Lower lobe of right lung (tissue), 2 donors: Measurements from ENCODE around the gene BSN. TPM values are rescaled to one million over a fixed set of nuclear protein-coding genes. Genes with fewer than 3 reads are reported as not detected.

Experiments
- ATAC-seq, 2 donors: fragments of 200-7000 bp; cut with Tn5 transposase; one replicate each; pipeline ENCODE4 v1.9.1; 2020 to 2022; ENCODE audit warnings: mild to moderate bottlenecking in 2 of 2, moderate library complexity in 2 of 2
- DNase-seq: peaks from one replicate; pipeline ENCODE4 v3.0.0-alpha.2; 2020
- H3K27ac ChIP-seq: fragments of 200-600 bp; one replicate; pipeline ENCODE4 v1.8.0; 2022
- H3K27me3 ChIP-seq: fragments of 200-600 bp; one replicate; pipeline ENCODE4 v1.8.0; 2022; ENCODE audit warnings: low read depth
- H3K36me3 ChIP-seq: fragments of 200-600 bp; one replicate; pipeline ENCODE4 v1.8.0; 2022; ENCODE audit warnings: mild to moderate bottlenecking
- H3K4me1 ChIP-seq: fragments of 200-600 bp; one replicate; pipeline ENCODE4 v1.8.0; 2022
- H3K4me3 ChIP-seq: fragments of 200-600 bp; one replicate; pipeline ENCODE4 v1.8.0; 2022; ENCODE audit warnings: mild to moderate bottlenecking
- H3K9me3 ChIP-seq: fragments of 200-600 bp; one replicate; pipeline ENCODE4 v1.8.0; 2022
- intact Hi-C: fragments of 100-400 bp; cut with DNase I; formaldehyde crosslinking; loops from one replicate; pipeline ENCODE4 v1.11.0; 2022
- total RNA-seq: library from RNA; stranded (reverse); fragmentation: NEBNext Ultra II Directional; extraction: Animal tissue kit (Norgen Biotek cat#: 25700); gene quantifications from one replicate; pipeline ENCODE4 v1.2.1, GENCODE V29; 2021
- TF ChIP-seq, protein P1 (sequence below): fragments of 200-600 bp; IDR thresholded peaks from one replicate; pipeline ENCODE4 v1.8.0; 2022; ENCODE audit warnings: antibody characterized with exemption, mild to moderate bottlenecking
- donor health status: DM: no; HTN: yes; CAD: no; lungs with severe emphysema.

The BSN gene
- total RNA-seq, 1 donor from 2014 or later = 0.35 TPM

- TF ChIP-seq, protein P1, sequence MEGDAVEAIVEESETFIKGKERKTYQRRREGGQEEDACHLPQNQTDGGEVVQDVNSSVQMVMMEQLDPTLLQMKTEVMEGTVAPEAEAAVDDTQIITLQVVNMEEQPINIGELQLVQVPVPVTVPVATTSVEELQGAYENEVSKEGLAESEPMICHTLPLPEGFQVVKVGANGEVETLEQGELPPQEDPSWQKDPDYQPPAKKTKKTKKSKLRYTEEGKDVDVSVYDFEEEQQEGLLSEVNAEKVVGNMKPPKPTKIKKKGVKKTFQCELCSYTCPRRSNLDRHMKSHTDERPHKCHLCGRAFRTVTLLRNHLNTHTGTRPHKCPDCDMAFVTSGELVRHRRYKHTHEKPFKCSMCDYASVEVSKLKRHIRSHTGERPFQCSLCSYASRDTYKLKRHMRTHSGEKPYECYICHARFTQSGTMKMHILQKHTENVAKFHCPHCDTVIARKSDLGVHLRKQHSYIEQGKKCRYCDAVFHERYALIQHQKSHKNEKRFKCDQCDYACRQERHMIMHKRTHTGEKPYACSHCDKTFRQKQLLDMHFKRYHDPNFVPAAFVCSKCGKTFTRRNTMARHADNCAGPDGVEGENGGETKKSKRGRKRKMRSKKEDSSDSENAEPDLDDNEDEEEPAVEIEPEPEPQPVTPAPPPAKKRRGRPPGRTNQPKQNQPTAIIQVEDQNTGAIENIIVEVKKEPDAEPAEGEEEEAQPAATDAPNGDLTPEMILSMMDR = no peak
- ATAC-seq = no peak
- H3K27me3 ChIP-seq = peaks cover 5% of the 10 kb centered on the region
- no peak overlapping the region for H3K4me3 ChIP-seq
- H3K4me1 ChIP-seq = no peaks in the 10 kb centered on the region
- no peak overlapping the region for H3K27ac ChIP-seq
- intact Hi-C loops = no loop called here
- H3K36me3 ChIP-seq = no peaks in the 10 kb centered on the region
- H3K9me3 ChIP-seq = no peaks in the 10 kb centered on the region
- DNase-seq = no peak
Observed at GRCh38 chr3:49658711-49659110, 104.4 kb downstream of the BSN start.

DNA sequence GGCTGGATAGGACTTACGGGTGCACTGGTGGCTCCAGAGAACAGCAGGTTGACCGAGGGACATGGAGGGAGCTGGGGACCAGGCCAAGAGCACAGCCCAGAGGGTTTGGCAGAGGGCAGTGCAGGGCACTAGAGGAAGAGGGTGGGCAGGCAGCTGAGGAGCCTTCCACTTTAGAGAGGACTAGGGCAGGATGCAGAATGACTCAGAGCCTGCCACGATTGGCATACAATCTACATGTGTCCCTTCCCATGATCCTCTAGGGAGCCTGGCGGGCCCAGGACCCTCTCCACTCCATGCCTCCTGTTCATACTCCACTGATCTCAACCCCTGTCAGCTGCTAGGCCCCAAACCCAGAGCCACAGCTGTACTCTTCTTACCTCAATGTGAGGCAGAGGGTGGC is 105.5 kb downstream of the BSN start:
- no peak for DNase-seq
- TF ChIP-seq, protein P1 = no peak
- Histone ChIP-seq H3K9me3 (no peaks in the 10 kb centered on the region), H3K27me3 (peaks cover 7% of the 10 kb centered on the region), H3K4me3 (no peak overlapping the region), H3K36me3 (no peaks in the 10 kb centered on the region), H3K27ac (no peak overlapping the region), H3K4me1 (no peaks in the 10 kb centered on the region)
- intact Hi-C loops = no loop called here
- no peak for ATAC-seq

- intact Hi-C loops = no loop called here
- Histone ChIP-seq H3K4me3 (no peak overlapping the region), H3K9me3 (no peaks in the 10 kb centered on the region), H3K36me3 (no peaks in the 10 kb centered on the region), H3K4me1 (no peaks in the 10 kb centered on the region), H3K27ac (no peak overlapping the region), H3K27me3 (peaks cover 7% of the 10 kb centered on the region)
- TF ChIP-seq, protein P1 = no peak
- DNase-seq (no peak), ATAC-seq (no peak)
Observed at GRCh38 chr3:49661281-49661680, 107.0 kb downstream of the BSN start.

- H3K4me1 ChIP-seq = no peaks in the 10 kb centered on the region
- DNase-seq (no peak), ATAC-seq (no peak)
- no peaks in the 10 kb centered on the region for H3K9me3 ChIP-seq
- TF ChIP-seq, protein P1 = no peak
- H3K36me3 ChIP-seq = no peaks in the 10 kb centered on the region
- H3K27me3 ChIP-seq = peaks cover 7% of the 10 kb centered on the region
- intact Hi-C loops = no loop called here
- H3K27ac ChIP-seq = no peak overlapping the region
- no peak overlapping the region for H3K4me3 ChIP-seq
Observed at GRCh38 chr3:49662021-49662420, 107.7 kb downstream of the BSN start.

DNA sequence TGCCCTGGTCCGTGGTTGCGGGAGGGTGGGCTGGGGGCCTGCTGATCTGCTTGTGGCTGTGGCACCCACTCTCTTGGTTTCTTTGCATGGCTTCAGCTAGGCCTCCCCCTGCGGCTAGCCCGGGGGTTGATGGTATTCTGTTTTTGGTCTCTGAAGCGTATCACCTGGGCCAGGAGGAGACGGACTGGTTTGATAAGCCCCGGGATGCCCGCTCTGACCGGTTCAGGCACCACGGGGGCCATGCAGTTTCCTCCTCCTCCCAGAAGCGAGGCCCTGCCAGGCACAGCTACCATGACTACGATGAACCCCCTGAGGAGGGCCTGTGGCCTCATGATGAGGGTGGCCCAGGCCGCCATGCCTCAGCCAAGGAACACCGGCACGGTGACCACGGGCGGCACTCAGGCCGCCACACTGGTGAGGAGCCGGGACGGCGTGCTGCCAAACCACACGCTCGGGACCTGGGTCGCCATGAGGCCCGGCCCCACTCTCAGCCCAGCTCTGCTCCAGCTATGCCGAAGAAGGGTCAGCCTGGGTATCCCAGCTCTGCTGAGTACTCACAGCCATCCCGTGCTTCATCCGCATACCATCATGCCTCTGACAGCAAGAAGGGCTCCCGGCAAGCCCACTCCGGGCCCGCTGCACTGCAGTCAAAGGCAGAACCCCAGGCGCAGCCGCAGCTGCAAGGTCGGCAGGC is 108.6 kb downstream of the BSN start:
- Histone ChIP-seq H3K4me1 (no peaks in the 10 kb centered on the region), H3K27ac (no peak overlapping the region), H3K9me3 (no peaks in the 10 kb centered on the region), H3K4me3 (no peak overlapping the region), H3K27me3 (peaks cover 7% of the 10 kb centered on the region), H3K36me3 (no peaks in the 10 kb centered on the region)
- ATAC-seq (no peak), DNase-seq (no peak)
- TF ChIP-seq, protein P1 = no peak
- intact Hi-C loops = no loop called here
